ENCODE measurements around the gene ORC5. TPM values are rescaled to one million over a fixed set of nuclear protein-coding genes. Genes with fewer than 3 reads are reported as not detected.
A peak's percentile ranks its signal among the peaks of the same experiment; 100 is the strongest.

ORC5 gene
- polyA plus RNA-seq, 2 of the 4 experiments (the other 2 are of a cell fraction): 17.8 to 28.4 TPM

GRCh38 chr7:104098890-104099289, 108.9 kb downstream of the ORC5 start:
- POLR2A ChIA-PET: no interaction called here
- no peak for TF ChIP-seq CHD4 (IDR thresholded peaks at IDR 0.05; ENCODE audit: borderline replicate concordance)
- no peak for TF ChIP-seq BCL3 (IDR thresholded peaks at IDR 0.05)
- WGBS (ENCODE audit: missing lambda C conversion rate): 0% methylated on average over 1 of the region's 1 CpG
- no peaks in the 10 kb centered on the region for H3K9me3 ChIP-seq
- CTCF ChIA-PET: no interaction called here
- H3K4me3 ChIP-seq: no peak overlapping the region
- H3K4me2 ChIP-seq: no peak overlapping the region
- no peak overlapping the region for H3K27ac ChIP-seq
- no peaks in the 10 kb centered on the region for H3K4me1 ChIP-seq
- ATAC-seq (no peak), FAIRE-seq (no peak), DNase-seq (ENCODE audit: low read depth in 1 of 2, low spot score in 1 of 2) (no peak)

GRCh38 chr7:104096683-104097082, 111.1 kb downstream of the ORC5 start:
- ChIA-PET POLR2A (no interaction called here), CTCF (interaction anchor here (0.7 kb wide), 1 partner anchor 523 kb away, joined by 3 read pairs; no protein-coding TSS in a partner anchor)
- Histone ChIP-seq H3K4me1 (no peaks in the 10 kb centered on the region), H3K4me3 (no peak overlapping the region), H3K27ac (no peak overlapping the region), H3K9me3 (no peaks in the 10 kb centered on the region), H3K4me2 (no peak overlapping the region)
- ATAC-seq: peak; percentile 57 to 71; a peak in 3 of 6 replicates
- 13% methylated on average over 6 of the region's 6 CpGs for WGBS (ENCODE audit: missing lambda C conversion rate)
- FAIRE-seq: no peak
- no peak for TF ChIP-seq RFX5 (IDR thresholded peaks at IDR 0.05)
- no peak for TF ChIP-seq EHF (CRISPR knock-in tag; IDR thresholded peaks at IDR 0.05)
- TF ChIP-seq, protein P1, sequence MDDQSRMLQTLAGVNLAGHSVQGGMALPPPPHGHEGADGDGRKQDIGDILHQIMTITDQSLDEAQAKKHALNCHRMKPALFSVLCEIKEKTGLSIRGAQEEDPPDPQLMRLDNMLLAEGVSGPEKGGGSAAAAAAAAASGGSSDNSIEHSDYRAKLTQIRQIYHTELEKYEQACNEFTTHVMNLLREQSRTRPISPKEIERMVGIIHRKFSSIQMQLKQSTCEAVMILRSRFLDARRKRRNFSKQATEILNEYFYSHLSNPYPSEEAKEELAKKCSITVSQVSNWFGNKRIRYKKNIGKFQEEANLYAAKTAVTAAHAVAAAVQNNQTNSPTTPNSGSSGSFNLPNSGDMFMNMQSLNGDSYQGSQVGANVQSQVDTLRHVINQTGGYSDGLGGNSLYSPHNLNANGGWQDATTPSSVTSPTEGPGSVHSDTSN (IDR thresholded peaks at IDR 0.05): no peak
- no peak for TF ChIP-seq TP53 (CRISPR knock-in tag; IDR thresholded peaks at IDR 0.05)
- no peak for TF ChIP-seq SREBF2 (IDR thresholded peaks at IDR 0.05)
- peak in 1 of 2 experiments; percentile 30; a peak in 2 of 5 replicates for TF ChIP-seq RAD21 (conservative IDR thresholded peaks at IDR 0.05 in 1 of 2, IDR thresholded peaks at IDR 0.05 in 1 of 2)
- no peak for TF ChIP-seq HOXB5 (CRISPR knock-in tag; IDR thresholded peaks at IDR 0.05)
- DNase-seq (ENCODE audit: low read depth in 1 of 2, low spot score in 1 of 2): peak; percentile 8 to 29

DNA sequence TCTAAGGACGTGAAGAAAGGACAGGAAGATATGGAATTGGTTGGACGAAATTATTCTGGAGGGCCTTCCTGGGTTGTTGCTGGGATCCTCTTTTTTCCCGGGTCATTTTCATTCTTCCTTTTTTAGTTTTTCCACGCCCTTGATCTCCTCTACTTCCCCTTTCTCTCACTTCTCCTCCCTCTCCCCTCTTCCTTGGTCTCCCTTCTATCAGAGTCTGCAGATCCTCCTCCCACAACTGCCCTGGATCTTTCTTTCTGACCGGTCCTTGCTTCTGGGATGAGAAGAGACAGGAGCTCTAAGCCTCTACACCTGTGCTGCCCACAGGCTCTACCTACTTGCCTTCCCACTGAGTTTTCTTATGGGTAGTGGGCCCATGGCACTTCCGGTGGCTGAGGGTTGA, 114.7 kb downstream of the ORC5 start:
- ATAC-seq (no peak), DNase-seq (ENCODE audit: low read depth in 1 of 2, low spot score in 1 of 2) (no peak), FAIRE-seq (no peak)
- H3K9me3 ChIP-seq: no peaks in the 10 kb centered on the region
- no peak overlapping the region for H3K4me2 ChIP-seq
- 9% methylated on average over 6 of the region's 6 CpGs for WGBS (ENCODE audit: missing lambda C conversion rate)
- TF ChIP-seq CHD4 (IDR thresholded peaks at IDR 0.05; ENCODE audit: borderline replicate concordance) (no peak), CBX2 (IDR thresholded peaks at IDR 0.05; ENCODE audit: borderline replicate concordance, low read depth) (no peak), KDM5A (IDR thresholded peaks at IDR 0.05) (no peak), CBX8 (IDR thresholded peaks at IDR 0.05) (no peak), FOSL2 (IDR thresholded peaks at IDR 0.05) (no peak), FOSL2 (CRISPR knock-in tag; IDR thresholded peaks at IDR 0.05) (no peak), POLR2AphosphoS2 (conservative IDR thresholded peaks at IDR 0.05; ENCODE audit: low read length) (no peak), MAZ (IDR thresholded peaks at IDR 0.05; ENCODE audit: borderline replicate concordance, low read depth, low read length) (no peak), BCL3 (IDR thresholded peaks at IDR 0.05) (no peak), RARB (CRISPR knock-in tag; IDR thresholded peaks at IDR 0.05) (no peak), HMGXB4 (CRISPR knock-in tag; IDR thresholded peaks at IDR 0.05; ENCODE audit: borderline replicate concordance) (no peak), EHF (CRISPR knock-in tag; IDR thresholded peaks at IDR 0.05) (no peak), ZNF302 (CRISPR knock-in tag; IDR thresholded peaks at IDR 0.05) (no peak), E2F6 (IDR thresholded peaks at IDR 0.05; ENCODE audit: borderline replicate concordance, low read depth) (no peak), ESRRA (IDR thresholded peaks at IDR 0.05; ENCODE audit: borderline replicate concordance, low read length) (no peak), HOXA7 (CRISPR knock-in tag; IDR thresholded peaks at IDR 0.05) (no peak), CTCF (IDR thresholded peaks at IDR 0.05) (no peak), NFE2L2 (conservative IDR thresholded peaks at IDR 0.05; ENCODE audit: low read length) (no peak), NPAS2 (CRISPR knock-in tag; IDR thresholded peaks at IDR 0.05; ENCODE audit: borderline replicate concordance) (no peak), JUN (IDR thresholded peaks at IDR 0.05) (no peak)
- no peak overlapping the region for H3K4me3 ChIP-seq
- ChIA-PET CTCF (no interaction called here), POLR2A (no interaction called here)
- H3K4me1 ChIP-seq: no peaks in the 10 kb centered on the region
- no peak overlapping the region for H3K27ac ChIP-seq
